Measurements from ENCODE around the gene SDK1.

The SDK1 gene

DNA sequence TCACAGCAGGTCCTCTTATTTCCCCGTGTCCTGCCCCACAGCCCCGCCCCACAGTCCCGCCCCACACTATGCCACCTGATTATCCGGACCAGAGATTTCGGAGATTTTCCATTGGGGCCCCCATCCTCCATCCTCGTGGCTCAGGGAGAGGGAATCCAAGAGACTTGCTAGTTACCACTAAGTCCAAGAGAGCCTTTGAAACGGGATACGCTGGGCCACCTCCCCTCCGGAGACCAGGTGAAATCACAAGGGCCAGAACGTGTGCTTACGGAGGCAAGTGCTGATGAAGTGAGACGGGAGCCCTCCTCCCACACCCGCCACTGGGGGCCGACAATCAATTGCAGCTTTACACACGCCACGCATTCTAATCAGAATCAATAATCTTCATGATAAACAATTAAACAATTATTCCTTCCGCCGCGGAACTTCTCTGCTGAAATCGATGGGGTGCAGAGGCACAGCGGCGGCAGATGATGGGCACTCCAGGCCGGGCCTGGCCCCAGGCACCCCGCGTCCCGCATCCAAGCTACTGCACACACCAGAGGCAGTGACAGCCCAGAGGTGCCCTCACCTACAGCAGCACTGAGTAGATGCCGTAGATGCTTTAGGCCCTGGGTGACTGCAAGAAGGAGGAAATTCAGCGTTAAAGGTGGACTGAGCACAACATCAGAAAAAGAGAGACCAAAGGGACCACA, 847.0 kb downstream of the SDK1 start:
- no peak for DNase-seq

DNA sequence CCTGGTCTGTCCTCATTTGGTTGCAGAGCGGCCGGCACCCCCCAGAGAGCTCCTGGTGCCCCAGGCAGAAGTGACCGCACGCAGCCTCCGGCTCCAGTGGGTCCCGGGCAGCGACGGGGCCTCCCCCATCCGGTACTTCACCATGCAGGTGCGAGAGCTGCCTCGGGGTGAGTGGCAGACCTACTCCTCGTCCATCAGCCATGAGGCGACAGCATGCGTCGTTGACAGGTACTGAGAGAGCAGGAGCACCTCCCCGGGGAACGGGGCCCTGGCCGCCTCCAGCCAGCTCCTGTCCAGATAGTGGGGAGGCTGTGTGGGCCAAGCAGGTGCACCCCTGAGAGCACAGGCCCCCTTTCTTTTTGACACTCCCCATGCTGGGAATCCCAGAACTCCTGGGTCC, 848.2 kb downstream of the SDK1 start:
- DNase-seq, result no peak

DNA sequence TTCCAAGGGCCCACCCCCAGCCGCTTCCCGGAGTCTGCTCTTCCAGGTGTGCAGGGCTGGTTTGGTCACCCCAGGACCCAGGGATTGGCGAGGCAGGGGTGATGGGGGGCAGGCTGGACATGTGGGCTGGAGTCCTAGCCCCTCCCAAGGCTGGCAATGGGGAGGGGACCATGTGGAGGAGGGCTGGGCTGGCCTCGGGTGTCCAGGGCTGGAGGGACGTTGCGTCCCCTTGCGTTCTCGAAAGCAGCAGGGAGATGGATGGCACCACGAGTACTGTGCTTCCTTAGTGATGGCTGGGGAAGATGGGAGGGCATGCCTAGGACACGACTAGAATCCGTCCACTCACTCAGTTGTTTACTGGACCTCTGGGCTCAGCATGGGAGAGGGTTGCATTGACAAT, 848.6 kb downstream of the SDK1 start:
- DNase-seq, result no peak

DNA sequence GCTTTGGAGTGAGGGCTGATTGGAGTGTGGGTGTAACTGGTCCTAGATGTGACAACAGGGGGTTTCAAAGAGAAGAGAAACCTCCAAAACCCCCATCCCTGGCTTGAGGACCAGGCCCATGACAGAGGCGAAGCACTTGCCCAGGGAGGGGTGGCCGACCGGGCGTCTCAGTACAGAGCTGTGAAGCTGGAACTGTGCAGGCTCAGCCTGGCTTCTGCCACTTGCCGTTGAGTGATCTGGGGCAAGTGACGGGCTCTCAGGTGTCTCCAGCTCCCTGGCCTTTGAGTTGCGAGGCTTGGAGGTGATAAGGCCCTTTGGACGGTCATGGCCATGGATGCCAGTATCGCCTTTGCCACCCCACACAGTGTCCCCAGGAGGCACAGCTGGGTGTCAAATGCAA, 849.7 kb downstream of the SDK1 start:
- DNase-seq, result no peak

DNA sequence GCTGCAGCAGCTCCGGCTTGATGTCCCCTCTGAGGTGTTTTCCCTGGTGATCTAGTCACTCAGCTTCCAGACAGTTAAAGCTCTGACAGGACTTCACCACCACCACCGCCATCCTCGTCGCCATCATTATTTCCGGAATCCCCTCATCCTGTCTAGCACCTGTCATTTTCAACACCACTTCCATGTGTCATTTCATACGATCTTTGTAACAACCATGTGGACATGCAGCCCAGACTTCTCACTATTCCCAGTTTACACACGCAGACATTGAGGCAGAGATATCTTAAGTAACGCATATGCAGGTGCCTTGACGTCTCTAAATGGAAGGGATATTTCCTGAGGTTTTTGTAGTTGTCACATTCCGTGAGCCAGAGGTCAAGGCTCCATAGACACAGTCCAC, 850.5 kb downstream of the SDK1 start:
- no peak for DNase-seq

DNA sequence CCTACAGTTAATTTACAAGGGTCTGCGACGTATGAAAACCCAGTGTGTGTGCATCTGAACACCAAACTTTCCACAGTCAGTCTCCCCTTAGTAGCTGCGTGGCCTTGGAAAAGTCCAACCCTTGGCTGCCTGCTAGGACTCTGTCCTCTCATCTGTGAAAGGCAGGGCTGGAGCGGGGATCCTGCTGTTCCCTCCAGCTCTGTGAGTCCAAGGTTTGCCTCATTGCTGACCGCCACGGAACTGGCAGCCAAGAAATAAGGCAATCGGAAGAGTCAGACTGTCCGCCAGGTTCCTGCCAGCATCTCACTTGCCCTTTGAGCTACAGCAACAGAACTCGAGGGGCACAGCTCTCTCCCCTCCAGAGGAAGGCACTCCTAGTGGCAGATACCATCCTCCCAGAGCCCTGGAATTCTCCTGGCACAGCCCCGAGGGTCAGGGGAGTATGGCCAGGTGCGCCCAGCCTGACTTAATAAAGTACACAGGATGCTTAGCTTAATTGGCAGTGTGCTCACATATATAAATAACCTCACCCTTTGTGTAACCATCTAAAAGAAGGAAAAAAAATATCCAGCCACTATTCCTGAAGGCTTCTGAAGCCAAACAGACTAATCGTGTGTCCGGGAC, 851.0 kb downstream of the SDK1 start:
- DNase-seq, result no peak

DNA sequence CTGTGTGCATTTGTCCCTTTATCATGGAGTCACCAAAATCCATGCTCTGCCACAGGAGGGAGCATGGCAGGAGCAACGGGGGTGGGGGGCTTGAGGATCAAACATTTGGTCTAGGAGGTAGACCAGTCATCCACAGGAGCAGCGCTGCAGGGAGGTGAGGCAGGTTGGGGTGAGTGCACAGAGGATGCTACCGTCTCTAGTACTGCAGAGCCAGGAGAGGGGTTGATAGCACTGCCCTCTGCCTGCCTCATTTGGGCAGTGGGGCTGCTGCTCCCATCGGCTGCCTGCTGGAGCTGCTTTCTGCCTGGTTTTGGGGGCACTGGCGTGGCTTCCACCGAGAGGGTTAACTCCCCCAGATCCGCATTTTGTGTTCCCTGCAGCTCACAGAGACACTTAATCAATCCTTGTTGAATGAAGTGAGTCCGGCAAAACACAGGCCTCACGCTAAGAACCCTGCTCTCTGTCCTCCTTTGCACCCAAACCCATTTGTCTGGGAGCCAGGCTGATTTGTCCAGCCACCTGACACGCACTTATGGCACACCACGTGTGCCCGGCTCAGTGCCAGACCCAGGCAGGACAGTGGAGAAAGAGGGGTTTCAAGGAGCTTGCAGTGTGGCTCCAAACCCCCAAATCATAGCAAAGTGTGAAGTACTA, 854.0 kb downstream of the SDK1 start:
- DNase-seq, result no peak

DNA sequence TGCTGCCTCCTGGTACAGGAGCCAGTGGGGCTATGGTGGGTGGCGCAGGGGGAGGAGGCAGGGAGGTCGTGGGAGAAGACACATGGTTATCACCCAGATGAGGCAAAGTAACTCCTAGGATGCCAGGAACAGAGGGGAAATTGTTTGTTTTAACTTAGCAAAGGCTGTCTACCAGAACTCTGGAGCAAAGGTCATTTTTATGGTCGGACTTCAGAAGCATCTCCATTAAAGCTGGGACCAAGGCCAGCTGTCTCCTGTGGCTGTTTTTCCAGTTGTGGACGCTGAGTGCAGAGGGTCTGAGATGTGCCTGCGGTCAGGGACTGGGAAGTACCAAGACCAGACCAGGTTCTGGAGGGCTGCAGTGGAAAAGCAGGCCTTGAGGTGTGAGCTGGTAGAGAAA, 855.1 kb downstream of the SDK1 start:
- no peak for DNase-seq

DNA sequence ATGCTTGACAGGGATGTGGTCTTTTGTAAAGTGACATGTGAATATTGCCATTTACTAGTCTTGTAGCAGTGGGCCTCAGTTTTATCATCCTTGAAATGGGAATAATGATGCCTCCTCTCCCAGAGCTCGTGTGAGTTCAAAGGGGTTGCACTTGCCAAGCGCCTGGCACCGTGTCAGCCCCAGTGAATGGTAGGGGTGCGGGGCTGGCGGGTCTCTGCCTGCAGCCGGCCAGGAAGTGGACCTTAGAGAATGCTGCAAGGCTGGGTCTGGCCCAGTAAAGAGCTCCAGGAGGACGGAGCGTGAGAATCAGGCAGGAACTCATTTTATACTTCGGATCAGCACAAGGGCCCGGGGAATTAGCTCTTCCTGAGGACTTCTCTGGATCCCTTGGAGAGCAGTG, 856.6 kb downstream of the SDK1 start:
- DNase-seq, result no peak

DNA sequence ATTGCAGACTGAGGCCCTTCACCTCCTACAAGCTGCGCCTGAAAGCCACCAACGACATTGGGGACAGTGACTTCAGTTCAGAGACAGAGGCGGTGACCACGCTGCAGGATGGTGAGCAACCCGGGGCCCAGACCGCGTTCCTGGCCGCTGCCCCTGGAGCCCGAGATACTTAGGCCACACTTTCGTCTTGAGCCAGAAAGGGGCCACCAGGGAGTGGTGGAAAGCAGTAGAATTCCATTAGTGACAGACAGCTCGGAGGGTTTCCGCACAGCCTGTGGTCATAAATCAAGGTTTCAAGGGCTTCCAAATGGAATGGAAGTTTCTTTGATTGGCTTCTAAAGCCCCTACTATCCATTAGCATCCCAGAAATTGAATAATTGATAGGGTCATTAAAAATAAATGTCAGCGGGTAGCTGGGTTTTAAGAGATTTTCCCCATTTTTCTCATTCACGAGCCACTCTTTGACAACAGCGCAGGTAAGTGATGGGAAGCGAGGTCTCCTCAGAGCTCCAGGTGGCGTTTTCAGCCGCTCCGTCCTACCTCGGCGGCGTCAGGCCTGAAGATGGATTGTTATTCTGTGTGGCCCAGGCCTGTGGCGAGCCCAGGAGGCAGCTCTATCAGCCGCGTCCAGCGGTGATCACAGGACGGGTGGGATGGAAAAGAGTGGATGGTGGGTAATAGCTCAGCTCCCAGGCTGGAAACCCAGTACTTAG, 857.5 kb downstream of the SDK1 start:
- no peak for DNase-seq

DNA sequence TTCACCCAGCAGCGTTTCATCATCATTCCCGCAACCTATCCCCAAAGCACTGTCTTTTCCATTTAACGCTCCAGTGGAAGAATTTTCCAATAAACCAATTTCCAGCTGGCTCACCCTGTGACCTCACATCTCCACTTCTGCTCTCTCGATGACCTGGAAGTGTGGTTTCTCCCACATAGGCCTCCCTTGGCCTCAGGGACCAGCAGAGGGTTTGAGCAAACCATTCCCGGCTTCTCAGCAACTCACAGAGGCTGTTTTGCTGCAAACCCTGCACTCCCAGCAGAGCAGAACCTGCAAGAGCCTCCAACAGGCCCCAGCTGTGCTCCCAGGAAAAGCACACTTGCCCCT, 858.1 kb downstream of the SDK1 start:
- DNase-seq, result no peak

DNA sequence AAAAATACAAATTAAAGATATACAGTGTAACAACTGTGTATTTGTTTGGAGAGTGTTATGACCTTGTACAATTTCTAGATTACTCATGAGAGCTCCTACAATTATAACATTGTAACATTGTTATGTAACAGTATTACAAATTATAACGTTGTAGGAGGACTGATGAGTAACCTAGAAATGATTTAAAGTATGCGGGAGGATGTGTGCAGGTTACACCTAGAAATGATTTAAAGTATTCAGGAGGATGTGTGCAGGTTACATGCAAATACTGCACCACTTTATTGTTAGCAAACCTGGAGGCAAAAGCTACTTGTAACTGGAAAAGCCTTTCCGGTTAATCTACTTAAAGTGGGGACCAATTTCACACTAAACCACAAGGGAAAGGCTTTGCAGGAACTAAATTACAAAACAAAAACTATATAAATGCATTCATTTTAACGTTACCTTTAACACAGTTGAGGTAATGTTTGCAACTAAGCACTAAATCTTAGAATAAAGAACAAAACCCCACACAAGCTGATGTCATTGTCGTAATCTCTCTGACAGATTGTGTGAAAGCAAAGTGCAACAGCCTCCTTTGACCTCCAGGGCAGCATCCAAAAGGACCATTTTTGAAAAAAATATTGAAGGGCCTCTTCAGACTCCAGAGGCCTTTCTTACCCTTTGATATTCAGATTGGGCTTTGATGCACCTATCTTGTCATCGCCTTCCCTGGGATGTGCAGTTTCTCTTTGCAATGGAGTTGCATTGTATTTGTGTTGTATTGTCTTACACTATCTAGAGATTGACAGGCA, 858.9 kb downstream of the SDK1 start:
- DNase-seq, result no peak

DNA sequence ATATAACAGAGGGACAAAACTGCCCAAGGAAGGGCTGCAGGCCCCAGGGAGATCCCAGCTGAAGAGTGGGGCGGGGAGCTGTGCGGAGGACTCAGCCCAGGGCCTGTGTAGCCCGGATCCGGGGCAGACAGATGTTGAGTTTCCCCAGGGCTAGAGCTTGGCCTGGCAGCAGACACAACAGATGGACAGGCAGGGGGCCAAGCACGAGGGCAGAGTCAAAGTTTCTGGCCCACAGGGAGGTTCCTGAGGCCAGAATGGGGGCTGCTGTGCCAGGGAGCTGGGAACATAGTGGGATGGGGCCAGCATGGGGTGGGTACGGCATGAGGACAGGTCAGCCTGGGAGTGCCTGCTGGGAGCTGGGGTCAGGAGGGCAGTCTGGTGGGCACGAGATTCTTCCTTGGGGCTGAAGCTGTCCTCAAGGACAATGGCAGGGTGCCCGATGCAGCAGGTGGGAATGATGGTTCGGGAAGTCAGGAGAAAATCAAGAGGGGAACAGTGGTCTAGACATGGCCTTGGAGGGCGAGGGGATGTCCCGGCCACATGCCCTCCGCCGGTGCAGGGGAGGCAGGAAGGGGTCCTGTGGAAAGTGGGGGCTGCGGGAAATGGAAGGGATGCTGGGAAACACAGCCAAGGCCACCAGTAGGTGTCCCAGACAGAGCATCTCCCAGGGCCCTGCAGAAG, 862.0 kb downstream of the SDK1 start:
- DNase-seq, result no peak

DNA sequence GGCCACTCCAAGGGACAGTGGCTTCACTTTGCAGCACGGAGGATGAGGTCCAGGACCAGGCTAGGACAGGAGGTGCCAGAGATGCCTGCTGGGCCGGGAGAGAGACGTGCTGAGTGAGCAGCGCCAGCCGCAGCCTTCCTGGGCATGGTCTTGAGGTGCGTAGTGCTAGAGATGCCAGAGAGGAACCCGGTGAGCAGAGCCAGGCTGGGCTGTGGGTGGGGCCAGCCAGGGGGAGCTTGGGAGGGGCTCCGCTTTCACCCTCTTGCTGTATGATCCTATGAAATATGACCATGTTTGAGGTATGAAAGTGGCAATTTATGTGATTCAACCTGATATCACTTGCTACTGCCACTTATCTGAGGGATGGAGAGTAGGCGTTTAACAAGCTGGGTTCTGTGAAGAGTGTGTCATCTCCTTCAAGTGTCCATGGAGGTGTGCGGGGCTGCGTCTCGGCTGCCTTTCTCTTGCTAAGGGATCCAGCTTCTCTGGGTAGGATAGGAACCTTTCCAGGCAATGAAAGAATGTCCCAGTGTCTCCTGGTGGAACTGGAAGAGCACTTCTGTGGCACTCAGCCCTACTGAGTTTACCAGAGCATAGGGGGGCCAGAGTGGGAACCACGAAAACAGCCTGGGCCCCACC, 862.6 kb downstream of the SDK1 start:
- no peak for DNase-seq

DNA sequence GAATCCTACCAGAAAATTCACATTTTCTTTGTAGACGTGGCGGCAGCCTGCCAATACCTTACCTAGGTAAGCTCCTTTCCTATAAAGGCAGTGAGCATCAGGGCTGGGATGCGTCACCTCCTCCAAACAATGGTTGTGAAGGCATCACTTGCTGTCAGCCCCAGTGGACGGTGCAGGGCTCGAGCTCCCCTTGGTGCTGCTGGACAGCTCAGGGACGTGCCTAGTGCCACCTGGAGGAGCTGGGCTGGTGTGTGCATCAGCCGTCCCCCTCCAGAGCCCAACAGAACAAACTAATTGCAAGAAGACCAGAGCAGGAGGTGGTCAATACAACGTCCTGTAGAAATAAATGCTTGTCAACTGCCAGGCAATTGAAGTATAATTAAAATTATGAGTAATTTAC, 863.5 kb downstream of the SDK1 start:
- DNase-seq, result no peak

DNA sequence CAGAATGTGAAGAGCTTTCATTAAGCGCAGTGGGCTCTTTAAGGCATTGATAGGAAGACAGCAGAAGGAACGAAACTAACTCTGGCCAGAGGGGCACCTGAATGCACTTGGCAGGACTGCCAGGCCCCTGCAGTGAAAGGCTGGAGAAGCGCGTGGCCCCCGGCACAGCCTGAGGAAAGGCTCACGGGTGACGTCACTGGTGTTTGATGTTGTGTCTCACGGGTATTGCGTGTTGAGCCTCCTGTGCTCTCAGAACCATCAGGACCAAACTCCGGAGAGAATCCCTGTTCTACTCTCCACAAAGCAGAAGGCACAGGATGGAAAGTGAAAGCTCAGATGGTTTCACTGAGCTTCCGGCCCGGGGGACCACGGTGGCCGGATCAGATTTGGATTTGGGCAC, 865.3 kb downstream of the SDK1 start:
- no peak for DNase-seq

DNA sequence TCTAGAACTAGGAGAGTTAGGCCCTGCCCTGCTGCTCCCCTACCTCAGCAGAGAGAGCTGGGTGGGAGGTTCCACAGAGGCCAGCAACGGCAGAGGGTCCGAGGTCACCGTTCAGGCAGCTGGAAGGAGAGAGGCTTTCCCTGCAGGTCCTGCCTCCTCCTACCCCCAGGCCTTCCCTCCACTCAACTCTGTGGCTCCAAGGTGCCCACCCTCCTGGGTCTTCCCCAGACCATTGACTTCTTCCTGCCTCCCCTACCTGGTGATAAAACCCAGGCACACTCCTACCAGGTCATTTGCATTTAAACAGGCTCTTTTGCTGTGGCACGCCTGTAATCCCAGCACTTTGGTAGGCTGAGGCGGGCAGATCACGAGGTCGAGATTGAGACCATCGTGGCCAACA, 865.8 kb downstream of the SDK1 start:
- no peak for DNase-seq

DNA sequence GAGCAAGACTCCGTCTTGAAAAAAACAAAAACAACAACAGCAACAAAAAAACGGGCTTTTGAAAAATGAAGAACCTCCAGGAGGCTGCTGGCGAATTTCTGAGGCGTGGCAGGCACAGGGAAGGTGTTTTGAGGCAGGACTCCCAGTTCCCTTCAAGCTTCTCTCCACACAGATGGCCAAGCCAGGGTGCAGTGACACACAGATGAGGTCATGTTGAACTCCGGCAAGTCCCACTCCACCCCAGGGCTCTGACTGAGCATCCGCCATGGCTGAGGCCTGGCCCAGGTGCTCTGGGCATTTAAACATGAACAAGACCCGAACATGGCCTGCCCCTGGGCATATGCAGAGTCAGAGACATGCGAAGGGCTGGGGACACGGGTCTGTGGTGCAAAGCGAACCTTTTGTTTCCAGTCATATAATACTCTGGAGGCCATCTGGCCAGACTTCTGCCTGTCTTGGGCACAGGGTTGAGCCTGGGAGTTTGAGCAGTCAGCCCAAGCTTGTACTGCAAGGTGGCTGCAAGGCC, 866.4 kb downstream of the SDK1 start:
- DNase-seq, result no peak

DNA sequence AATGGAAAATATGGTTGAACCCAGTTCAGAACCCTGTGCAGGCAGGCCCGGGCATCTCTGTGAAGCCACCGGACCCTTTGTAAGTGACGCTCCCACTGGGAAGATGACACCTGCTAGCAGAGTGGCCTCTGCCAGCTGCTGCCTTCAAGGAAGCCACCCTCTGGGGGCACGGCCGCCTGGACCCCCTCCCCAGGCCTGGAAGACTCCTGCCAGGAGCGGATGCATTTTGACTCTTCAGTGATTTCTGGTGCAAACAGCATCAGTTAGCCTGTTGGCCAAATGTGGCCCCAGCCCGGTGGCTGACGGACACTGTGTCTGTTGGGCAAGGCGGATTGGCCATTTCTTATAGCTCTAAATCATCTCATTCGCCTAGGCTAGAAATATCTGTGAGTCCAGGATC, 867.0 kb downstream of the SDK1 start:
- no peak for DNase-seq

DNA sequence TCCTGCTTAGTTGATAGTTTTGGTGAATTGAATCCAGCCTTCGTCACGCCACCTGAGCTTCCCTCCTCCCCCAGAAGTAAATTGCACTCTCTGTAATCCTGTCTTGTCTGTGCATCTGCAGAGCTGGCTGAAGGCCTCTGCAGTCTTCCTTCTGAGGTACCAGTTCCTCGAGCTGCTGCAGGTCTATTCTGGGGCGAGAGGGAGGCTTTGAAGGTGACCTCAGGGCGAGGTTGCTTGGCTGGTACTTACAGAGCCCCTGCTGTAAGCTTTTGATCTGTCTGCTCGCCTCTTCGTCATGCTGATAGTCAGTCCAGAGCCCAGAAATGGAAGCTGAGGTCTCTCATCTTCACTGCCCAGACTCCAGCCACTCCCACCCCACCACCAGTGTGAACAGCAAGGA, 867.5 kb downstream of the SDK1 start:
- DNase-seq, result no peak

DNA sequence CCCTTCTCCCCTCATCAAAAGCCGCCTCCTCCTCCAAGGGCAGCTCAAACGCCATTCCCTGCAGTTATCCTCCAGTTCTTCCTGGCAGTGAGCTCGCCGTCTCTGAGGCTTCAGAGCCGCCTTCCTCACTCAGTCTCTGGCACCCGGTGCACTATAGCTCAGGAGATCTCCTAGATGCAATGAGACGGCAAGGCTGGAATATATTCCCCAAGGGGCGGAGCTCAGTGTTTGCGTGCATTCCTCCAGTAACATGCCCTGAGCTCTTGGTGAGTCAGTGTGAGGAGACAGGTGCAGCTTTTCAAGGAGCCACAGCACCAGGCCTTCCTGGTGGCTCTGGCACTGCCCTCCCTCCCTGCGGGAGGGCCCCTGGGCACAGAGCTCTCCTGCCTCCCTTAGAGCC, 868.4 kb downstream of the SDK1 start:
- no peak for DNase-seq

All from DMS153 (cell line).